CD8-positive, alpha-beta memory T cell (primary cell): Measurements from ENCODE around the gene DOK3. TPM values are rescaled to one million over a fixed set of nuclear protein-coding genes. Genes with fewer than 3 reads are reported as not detected.

Source experiments
- CTCF ChIA-PET: fragments of 350-600 bp; sonication (Branson Sonifier 250); formaldehyde crosslinking; loops from one replicate; lab custom pipeline; 2021; ENCODE audit warnings: antibody characterized with exemption; lab: Charles Lee
- POLR2A ChIA-PET: fragments of 350-600 bp; sonication (Branson Sonifier 250); formaldehyde crosslinking; loops from one replicate; lab custom pipeline; 2021; ENCODE audit warnings: antibody characterized with exemption; lab: Charles Lee
- DNase-seq, 5 donors: peaks; one replicate each; pipeline versions ENCODE4 v3.0.0 to v3.0.0-alpha.2; 2020 to 2022; ENCODE audit warnings: mixed read lengths in 1 of 5
- H3K27ac ChIP-seq: one replicate; pipeline ENCODE4 v1.7.0; 2013; ENCODE audit warnings: low read depth, mild to moderate bottlenecking, low read length, moderate library complexity
- H3K27me3 ChIP-seq: 2 replicates; pipeline ENCODE4 v1.7.0; 2013; ENCODE audit warnings: low read length, mild to moderate bottlenecking; ENCODE audit not compliant: insufficient read depth, poor library complexity, severe bottlenecking
- H3K36me3 ChIP-seq: 2 replicates; pipeline ENCODE4 v1.7.0; 2013; ENCODE audit warnings: mild to moderate bottlenecking, low read length, moderate library complexity; ENCODE audit not compliant: insufficient read depth
- H3K4me1 ChIP-seq: 2 replicates; pipeline ENCODE4 v1.7.0; 2013; ENCODE audit warnings: mild to moderate bottlenecking, low read length, moderate library complexity; ENCODE audit not compliant: insufficient read depth
- H3K4me3 ChIP-seq: 2 replicates; pipeline ENCODE4 v1.7.0; 2013; ENCODE audit warnings: mild to moderate bottlenecking, low read length
- H3K9me3 ChIP-seq: 2 replicates; pipeline ENCODE4 v1.7.0; 2013; ENCODE audit warnings: mild to moderate bottlenecking, low read length
- H3K27ac Mint-ChIP-seq, 8 donors: one replicate each; pipeline ENCODE4 v1.8.0; 2020 to 2021; ENCODE audit warnings: mixed read lengths in 8 of 8, mild to moderate bottlenecking in 6 of 8, inconsistent platforms in 3 of 8, moderate library complexity in 3 of 8
- H3K27me3 Mint-ChIP-seq, 2 donors: one replicate each; pipeline ENCODE4 v1.8.0; 2020 to 2021; ENCODE audit warnings: mixed read lengths in 2 of 2, mild to moderate bottlenecking in 1 of 2, moderate library complexity in 1 of 2
- H3K36me3 Mint-ChIP-seq, 3 donors: one replicate each; pipeline ENCODE4 v1.8.0; 2020 to 2021; ENCODE audit warnings: mixed read lengths in 3 of 3, inconsistent platforms in 1 of 3, mild to moderate bottlenecking in 1 of 3
- H3K4me1 Mint-ChIP-seq, 3 donors: one replicate each; pipeline ENCODE4 v1.8.0; 2020 to 2021; ENCODE audit warnings: mixed read lengths in 3 of 3, inconsistent platforms in 1 of 3, mild to moderate bottlenecking in 1 of 3
- H3K4me3 Mint-ChIP-seq, 7 donors: one replicate each; pipeline ENCODE4 v1.8.0; 2020 to 2021; ENCODE audit warnings: mixed read lengths in 7 of 7, mild to moderate bottlenecking in 6 of 7, moderate library complexity in 4 of 7, inconsistent platforms in 2 of 7
- H3K9me3 Mint-ChIP-seq, 5 donors: one replicate each; pipeline ENCODE4 v1.8.0; 2020 to 2022; ENCODE audit warnings: mixed read lengths in 5 of 5, mild to moderate bottlenecking in 3 of 5, moderate library complexity in 2 of 5, inconsistent platforms in 1 of 5
- polyA plus RNA-seq: library from polyadenylated mRNA; unstranded; fragments of 300-500 nt; fragmentation: Illumina TruSeq; gene quantifications from one replicate; pipeline ENCODE4 v1.2.3, GENCODE V29; 2021
- total RNA-seq, 2 experiments: library from RNA; stranded (reverse); gene quantifications; one replicate each; pipeline ENCODE4 v1.2.3, GENCODE V29; 2021

Gene DOK3
- total and polyA plus RNA-seq, 3 experiments from 2014 or later = 0.08 to 5.1 (median 4.2) TPM

- peaks cover 0 to 9% (median 0%) of the 10 kb centered on the region in 3 donors for H3K36me3 Mint-ChIP-seq
- Histone ChIP-seq H3K9me3 (no peaks in the 10 kb centered on the region), H3K27me3 (no peaks in the 10 kb centered on the region), H3K4me1 (peaks cover 5% of the 10 kb centered on the region), H3K27ac (no peak overlapping the region), H3K4me3 (no peak overlapping the region), H3K36me3 (no peaks in the 10 kb centered on the region)
- H3K4me1 Mint-ChIP-seq = peaks cover 6 to 9% (median 8%) of the 10 kb centered on the region in 3 donors
- peak overlapping the region in 2 of 8 donors; percentile 32 to 55 for H3K27ac Mint-ChIP-seq
- ChIA-PET CTCF (no interaction called here), POLR2A (no interaction called here)
- no peak overlapping the region for H3K4me3 Mint-ChIP-seq
- H3K27me3 Mint-ChIP-seq = no peaks in the 10 kb centered on the region
- H3K9me3 Mint-ChIP-seq = no peaks in the 10 kb centered on the region
- DNase-seq = no peak
These were observed 25.4 kb downstream of the DOK3 start for GRCh38 chr5:177483994-177484901.

GRCh38 chr5:177483042-177483441 lies 26.6 kb downstream of the DOK3 start:
- no peak overlapping the region for H3K4me3 Mint-ChIP-seq
- no peaks in the 10 kb centered on the region for H3K27me3 Mint-ChIP-seq
- no peaks in the 10 kb centered on the region for H3K9me3 Mint-ChIP-seq
- Histone ChIP-seq H3K27me3 (no peaks in the 10 kb centered on the region), H3K4me1 (peaks cover 10% of the 10 kb centered on the region), H3K4me3 (no peak overlapping the region), H3K9me3 (no peaks in the 10 kb centered on the region), H3K36me3 (no peaks in the 10 kb centered on the region), H3K27ac (no peak overlapping the region)
- H3K4me1 Mint-ChIP-seq = peaks cover 12 to 16% (median 14%) of the 10 kb centered on the region in 3 donors
- H3K36me3 Mint-ChIP-seq = peaks cover 0 to 4% (median 0%) of the 10 kb centered on the region in 3 donors
- POLR2A ChIA-PET = no interaction called here
- CTCF ChIA-PET = interaction anchor here (0.9 kb wide), 1 partner anchor 18 kb away, joined by 4 read pairs; no protein-coding TSS in a partner anchor
- H3K27ac Mint-ChIP-seq = no peak overlapping the region
- DNase-seq = no peak

- peak overlapping the region in 1 of 8 donors; percentile 81 for H3K27ac Mint-ChIP-seq
- peaks cover 12 to 19% (median 14%) of the 10 kb centered on the region in 3 donors for H3K4me1 Mint-ChIP-seq
- CTCF ChIA-PET = interaction anchor here (0.9 to 1.6 kb wide), 2 partner anchors 10 to 19 kb away, joined by 4 to 5 read pairs; no protein-coding TSS in a partner anchor
These were observed 27.2 kb downstream of the DOK3 start for GRCh38 chr5:177482359-177482795.

GRCh38 chr5:177479774-177480173 lies 29.9 kb downstream of the DOK3 start:
- Mint-ChIP-seq H3K36me3 (no peaks in the 10 kb centered on the region), H3K4me1 (peaks cover 23 to 36% (median 28%) of the 10 kb centered on the region in 3 donors), H3K4me3 (no peak overlapping the region), H3K9me3 (no peaks in the 10 kb centered on the region), H3K27me3 (no peaks in the 10 kb centered on the region), H3K27ac (peak overlapping the region in 7 of 8 donors; percentile 45 to 93 (median 84))
- DNase-seq = no peak
- POLR2A ChIA-PET = no interaction called here
- no peak overlapping the region for H3K27ac ChIP-seq
- H3K36me3 ChIP-seq = no peaks in the 10 kb centered on the region
- CTCF ChIA-PET = interaction anchor here (0.9 to 3.0 kb wide), 3 partner anchors 76 to 170 kb away, joined by 3 to 17 read pairs (median 11); no protein-coding TSS in a partner anchor
- H3K9me3 ChIP-seq = no peaks in the 10 kb centered on the region
- H3K4me1 ChIP-seq = peaks cover 19% of the 10 kb centered on the region
- H3K27me3 ChIP-seq = no peaks in the 10 kb centered on the region
- no peak overlapping the region for H3K4me3 ChIP-seq

More at GRCh38 chr5:177482359-177482795, 27.2 kb downstream of the DOK3 start:
- H3K36me3 ChIP-seq = no peaks in the 10 kb centered on the region
- H3K4me3 ChIP-seq = no peak overlapping the region
- no peaks in the 10 kb centered on the region for H3K27me3 Mint-ChIP-seq
- no peak overlapping the region for H3K4me3 Mint-ChIP-seq
- DNase-seq = no peak
- no peaks in the 10 kb centered on the region for H3K9me3 ChIP-seq
- peaks cover 0 to 3% (median 0%) of the 10 kb centered on the region in 3 donors for H3K36me3 Mint-ChIP-seq
- POLR2A ChIA-PET = no interaction called here
- no peaks in the 10 kb centered on the region for H3K27me3 ChIP-seq
- peaks cover 10% of the 10 kb centered on the region for H3K4me1 ChIP-seq
- H3K27ac ChIP-seq = no peak overlapping the region
- H3K9me3 Mint-ChIP-seq = no peaks in the 10 kb centered on the region

GRCh38 chr5:177478711-177479646 lies 30.6 kb downstream of the DOK3 start:
- no peak overlapping the region for H3K4me3 ChIP-seq
- DNase-seq = peak in 1 of 5 donors; percentile 50
- H3K4me3 Mint-ChIP-seq = peak overlapping the region in 3 of 7 donors; percentile 27 to 55 (median 52)
- H3K27me3 ChIP-seq = no peaks in the 10 kb centered on the region
- no peaks in the 10 kb centered on the region for H3K36me3 ChIP-seq
- H3K36me3 Mint-ChIP-seq = no peaks in the 10 kb centered on the region
- no peaks in the 10 kb centered on the region for H3K9me3 ChIP-seq
- CTCF ChIA-PET = interaction anchor here (0.8 to 3.0 kb wide), 7 partner anchors 11 to 169 kb away, joined by 3 to 17 read pairs (median 7); no protein-coding TSS in a partner anchor
- no peaks in the 10 kb centered on the region for H3K9me3 Mint-ChIP-seq
- peaks cover 23% of the 10 kb centered on the region for H3K4me1 ChIP-seq
- H3K4me1 Mint-ChIP-seq = peaks cover 30 to 44% (median 30%) of the 10 kb centered on the region in 3 donors
- no peaks in the 10 kb centered on the region for H3K27me3 Mint-ChIP-seq
- H3K27ac Mint-ChIP-seq = peak overlapping the region; percentile 74 to 93 (median 86)
- H3K27ac ChIP-seq = no peak overlapping the region
- POLR2A ChIA-PET = interaction anchor here (1.2 kb wide), 1 partner anchor 53 kb away, joined by 4 read pairs; the partner anchor contains the start of gene GRK6

- no peaks in the 10 kb centered on the region for H3K36me3 Mint-ChIP-seq
- H3K4me1 Mint-ChIP-seq = peaks cover 32 to 47% (median 32%) of the 10 kb centered on the region in 3 donors
These were observed 31.7 kb downstream of the DOK3 start for GRCh38 chr5:177477701-177478477.

More at GRCh38 chr5:177477701-177478477, 31.7 kb downstream of the DOK3 start:
- Histone ChIP-seq H3K36me3 (no peaks in the 10 kb centered on the region), H3K27me3 (no peaks in the 10 kb centered on the region), H3K9me3 (no peaks in the 10 kb centered on the region), H3K4me1 (peaks cover 23% of the 10 kb centered on the region), H3K27ac (no peak overlapping the region), H3K4me3 (no peak overlapping the region)
- no peaks in the 10 kb centered on the region for H3K27me3 Mint-ChIP-seq
- POLR2A ChIA-PET = interaction anchor here (1.1 to 1.2 kb wide), 2 partner anchors 9 to 51 kb away, joined by 4 read pairs; partner anchors contain the start of gene GRK6
- no peaks in the 10 kb centered on the region for H3K9me3 Mint-ChIP-seq
- H3K27ac Mint-ChIP-seq = peak overlapping the region in 4 of 8 donors; percentile 18 to 81 (median 38)
- H3K4me3 Mint-ChIP-seq = peak overlapping the region in 1 of 7 donors; percentile 76
- CTCF ChIA-PET = interaction anchor here (1.3 to 3.0 kb wide), 6 partner anchors 12 to 88 kb away, joined by 4 to 17 read pairs (median 7); no protein-coding TSS in a partner anchor
- no peak for DNase-seq
